ENCODE data around the gene MSI2. TPM values are rescaled to one million over a fixed set of nuclear protein-coding genes. Genes with fewer than 3 reads are reported as not detected.

Gene MSI2
- total RNA-seq, 2 experiments from 2014 or later = 117 to 120 TPM

GRCh38 chr17:57266902-57267311 is 10.6 kb downstream of the MSI2 start:
- ATAC-seq (no peak), DNase-seq (no peak)
- no peak overlapping the region for H3K27ac Mint-ChIP-seq
- H3K4me3 Mint-ChIP-seq = no peak overlapping the region
- H3K27me3 Mint-ChIP-seq = no peaks in the 10 kb centered on the region
- CTCF ChIA-PET = interaction anchor here (1.2 to 1.5 kb wide), 3 partner anchors 12 to 481 kb away, joined by 3 to 5 read pairs (median 3); no protein-coding TSS in a partner anchor
- H3K9me3 Mint-ChIP-seq (ENCODE audit: low read depth) = no peaks in the 10 kb centered on the region
- peaks cover 75% of the 10 kb centered on the region for H3K36me3 Mint-ChIP-seq
- peaks cover 18% of the 10 kb centered on the region for H3K4me1 Mint-ChIP-seq

- CTCF ChIA-PET = interaction anchor here (1.5 to 1.8 kb wide), 2 partner anchors 11 to 479 kb away, joined by 3 to 5 read pairs; no protein-coding TSS in a partner anchor
- H3K36me3 Mint-ChIP-seq = peaks cover 62% of the 10 kb centered on the region
- DNase-seq (no peak), ATAC-seq (no peak)
- no peaks in the 10 kb centered on the region for H3K9me3 Mint-ChIP-seq (ENCODE audit: low read depth)
- peaks cover 15% of the 10 kb centered on the region for H3K4me1 Mint-ChIP-seq
- H3K27ac Mint-ChIP-seq = no peak overlapping the region
- no peaks in the 10 kb centered on the region for H3K27me3 Mint-ChIP-seq
- no peak overlapping the region for H3K4me3 Mint-ChIP-seq
Observed at GRCh38 chr17:57268181-57268580, 11.9 kb downstream of the MSI2 start.

- Mint-ChIP-seq H3K4me1 (peaks cover 10% of the 10 kb centered on the region), H3K27ac (no peak overlapping the region)
Observed at GRCh38 chr17:57269052-57269451, 12.7 kb downstream of the MSI2 start.

DNA sequence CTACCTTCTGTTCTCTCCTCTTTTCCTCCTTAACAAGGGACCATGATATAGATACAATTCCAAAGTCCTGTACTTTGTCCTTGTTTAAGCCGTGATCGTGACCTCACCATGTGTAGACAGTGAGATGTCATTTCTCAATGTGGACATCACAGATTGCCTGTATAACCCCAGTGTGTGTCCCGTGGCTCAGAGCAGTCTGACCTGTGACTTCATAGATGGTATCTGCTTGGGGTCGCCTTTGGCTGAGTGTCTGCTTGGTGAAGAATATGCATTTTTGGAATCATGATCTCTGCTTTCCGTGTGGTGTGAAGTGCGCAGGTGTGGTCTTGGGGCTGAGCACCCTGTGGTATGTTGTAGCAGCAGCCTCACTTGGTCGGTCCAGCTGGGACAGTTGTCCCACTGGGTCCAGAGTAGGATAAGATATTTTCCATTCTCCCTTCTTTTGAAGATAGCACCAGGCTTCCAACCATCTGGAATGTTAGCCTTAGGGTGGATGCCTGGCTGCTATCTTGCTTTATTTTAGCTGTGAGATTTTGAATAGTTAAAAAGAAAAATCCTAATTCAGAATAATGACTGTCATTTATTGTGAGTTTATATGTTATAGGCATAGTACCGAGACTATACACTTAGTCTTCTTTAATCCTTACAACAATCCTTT is 13.4 kb downstream of the MSI2 start:
- no peak for DNase-seq
- H3K4me1 Mint-ChIP-seq = peaks cover 10% of the 10 kb centered on the region
- H3K36me3 Mint-ChIP-seq = peaks cover 57% of the 10 kb centered on the region
- no peaks in the 10 kb centered on the region for H3K27me3 Mint-ChIP-seq
- no peak overlapping the region for H3K27ac Mint-ChIP-seq
- no peak for ATAC-seq
- CTCF ChIA-PET = interaction anchor here (1.8 kb wide), 1 partner anchor 478 kb away, joined by 5 read pairs; no protein-coding TSS in a partner anchor
- no peaks in the 10 kb centered on the region for H3K9me3 Mint-ChIP-seq (ENCODE audit: low read depth)
- no peak overlapping the region for H3K4me3 Mint-ChIP-seq

More at GRCh38 chr17:57269052-57269451, 12.7 kb downstream of the MSI2 start:
- peaks cover 56% of the 10 kb centered on the region for H3K36me3 Mint-ChIP-seq
- H3K4me3 Mint-ChIP-seq = no peak overlapping the region
- H3K9me3 Mint-ChIP-seq (ENCODE audit: low read depth) = no peaks in the 10 kb centered on the region
- ATAC-seq = no peak
- H3K27me3 Mint-ChIP-seq = no peaks in the 10 kb centered on the region
- CTCF ChIA-PET = interaction anchor here (1.8 kb wide), 1 partner anchor 479 kb away, joined by 5 read pairs; no protein-coding TSS in a partner anchor
- no peak for DNase-seq

DNA sequence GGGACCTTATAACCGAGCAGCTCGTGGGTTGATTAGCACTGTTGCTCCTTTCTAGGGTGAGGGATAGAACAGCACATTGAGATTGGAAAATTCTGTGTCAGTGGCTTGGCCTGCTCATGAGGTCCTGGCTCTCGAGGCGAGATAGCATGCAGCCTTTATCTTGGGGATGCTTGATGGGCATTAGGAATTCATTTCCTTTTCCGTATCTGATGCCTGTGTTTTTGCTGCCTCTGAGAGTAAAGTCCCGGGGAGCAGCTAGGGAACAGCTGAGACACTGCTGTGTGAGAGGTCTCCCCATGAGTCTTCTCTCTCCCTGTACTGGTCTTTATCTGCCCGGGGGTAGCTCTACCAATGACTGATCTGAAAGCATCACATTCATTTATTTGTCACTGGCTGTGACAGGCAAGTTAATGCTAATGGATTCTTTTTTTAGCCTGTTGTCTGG is 14.5 kb downstream of the MSI2 start:
- no peak for ATAC-seq
- no peak overlapping the region for H3K27ac Mint-ChIP-seq
- CTCF ChIA-PET = interaction anchor here (1.6 kb wide), 1 partner anchor 27 kb away, joined by 8 read pairs; no protein-coding TSS in a partner anchor
- no peaks in the 10 kb centered on the region for H3K9me3 Mint-ChIP-seq (ENCODE audit: low read depth)
- H3K36me3 Mint-ChIP-seq = peaks cover 56% of the 10 kb centered on the region
- no peak for DNase-seq
- H3K4me1 Mint-ChIP-seq = peaks cover 17% of the 10 kb centered on the region
- no peaks in the 10 kb centered on the region for H3K27me3 Mint-ChIP-seq
- no peak overlapping the region for H3K4me3 Mint-ChIP-seq

DNA sequence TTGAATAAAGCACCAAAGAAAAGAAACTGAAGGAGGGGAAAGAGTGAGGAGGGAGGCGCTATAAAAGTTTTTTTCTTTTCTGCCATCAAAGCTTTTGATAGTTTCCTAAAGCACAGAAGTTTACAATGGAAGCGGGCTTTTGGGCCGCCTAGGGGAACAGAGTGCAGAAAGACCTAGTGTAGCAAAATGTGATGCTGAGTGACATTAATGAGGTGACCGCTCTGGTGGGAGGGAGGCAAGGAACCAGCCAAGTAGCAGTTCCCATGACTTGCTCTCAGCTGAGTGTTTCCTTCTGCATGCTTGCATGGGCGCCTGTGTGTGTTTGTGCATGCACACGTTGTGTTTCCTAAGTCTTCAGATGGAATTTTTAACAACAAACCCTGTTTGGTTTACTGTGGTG is 15.5 kb downstream of the MSI2 start:
- Mint-ChIP-seq H3K9me3 (ENCODE audit: low read depth) (no peaks in the 10 kb centered on the region), H3K4me1 (peaks cover 25% of the 10 kb centered on the region), H3K36me3 (peaks cover 54% of the 10 kb centered on the region), H3K4me3 (no peak overlapping the region), H3K27me3 (no peaks in the 10 kb centered on the region), H3K27ac (no peak overlapping the region)
- DNase-seq (no peak), ATAC-seq (no peak)
- CTCF ChIA-PET = interaction anchor here (0.7 to 2.4 kb wide), 3 partner anchors 13 to 334 kb away, joined by 3 to 8 read pairs (median 6); no protein-coding TSS in a partner anchor

DNA sequence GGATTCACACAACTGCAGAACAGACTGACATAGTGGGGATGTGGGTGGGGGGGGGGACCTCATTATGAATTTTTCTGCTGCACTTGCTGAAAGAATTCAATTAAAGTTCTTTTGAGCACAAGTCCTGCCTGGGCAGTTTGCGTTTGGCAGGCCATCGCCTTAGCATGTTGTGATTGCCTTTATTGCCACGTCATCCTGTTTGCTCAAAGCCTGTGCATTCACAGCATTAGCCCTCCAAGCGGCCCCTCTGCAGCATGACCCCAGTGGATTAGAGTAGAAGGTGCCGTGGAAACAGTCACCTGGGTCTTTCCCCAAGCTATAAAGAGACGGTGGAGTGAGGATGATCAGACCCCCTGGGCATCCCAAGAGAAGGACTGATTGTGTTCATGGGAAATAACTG is 17.2 kb downstream of the MSI2 start:
- ATAC-seq (no peak), DNase-seq (no peak)
- H3K4me3 Mint-ChIP-seq = no peak overlapping the region
- CTCF ChIA-PET = interaction anchor here (0.5 to 2.4 kb wide), 3 partner anchors 11 to 58 kb away, joined by 4 to 6 read pairs (median 4); no protein-coding TSS in a partner anchor
- no peaks in the 10 kb centered on the region for H3K27me3 Mint-ChIP-seq
- peaks cover 38% of the 10 kb centered on the region for H3K4me1 Mint-ChIP-seq
- no peaks in the 10 kb centered on the region for H3K9me3 Mint-ChIP-seq (ENCODE audit: low read depth)
- peaks cover 48% of the 10 kb centered on the region for H3K36me3 Mint-ChIP-seq
- H3K27ac Mint-ChIP-seq = no peak overlapping the region

DNA sequence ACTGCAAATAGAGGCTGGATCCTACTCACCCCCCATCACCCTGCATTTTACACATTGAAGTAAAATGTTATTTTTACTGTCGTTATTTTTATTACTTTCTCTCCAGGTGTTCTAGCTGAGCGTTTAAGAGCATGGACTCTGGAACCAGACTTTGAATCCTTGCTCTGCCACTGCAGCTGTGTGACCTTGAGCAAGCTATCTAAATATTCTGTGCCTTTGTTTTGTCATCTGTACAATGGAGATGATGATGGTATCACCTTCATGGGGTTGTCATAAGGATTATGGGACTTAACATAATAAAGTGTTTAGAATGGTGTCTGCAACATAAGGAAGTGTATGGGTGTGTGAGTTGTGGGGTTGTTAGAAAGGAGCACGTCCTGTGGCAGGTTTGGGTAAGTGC is 17.8 kb downstream of the MSI2 start:
- Mint-ChIP-seq H3K27me3 (no peaks in the 10 kb centered on the region), H3K36me3 (peaks cover 46% of the 10 kb centered on the region), H3K4me3 (no peak overlapping the region), H3K4me1 (peaks cover 44% of the 10 kb centered on the region), H3K9me3 (ENCODE audit: low read depth) (no peaks in the 10 kb centered on the region), H3K27ac (no peak overlapping the region)
- DNase-seq (no peak), ATAC-seq (no peak)
- CTCF ChIA-PET = interaction anchor here (1.3 to 2.4 kb wide), 2 partner anchors 10 to 31 kb away, joined by 4 to 6 read pairs; no protein-coding TSS in a partner anchor

GRCh38 chr17:57275071-57275764 is 18.9 kb downstream of the MSI2 start:
- Mint-ChIP-seq H3K9me3 (ENCODE audit: low read depth) (no peaks in the 10 kb centered on the region), H3K27ac (no peak overlapping the region), H3K4me1 (peaks cover 52% of the 10 kb centered on the region), H3K4me3 (no peak overlapping the region), H3K36me3 (peaks cover 46% of the 10 kb centered on the region), H3K27me3 (no peaks in the 10 kb centered on the region)
- DNase-seq (no peak), ATAC-seq (no peak)
- CTCF ChIA-PET = no interaction called here

- H3K27ac Mint-ChIP-seq = no peak overlapping the region
- H3K36me3 Mint-ChIP-seq = peaks cover 42% of the 10 kb centered on the region
- DNase-seq (no peak), ATAC-seq (no peak)
- peaks cover 63% of the 10 kb centered on the region for H3K4me1 Mint-ChIP-seq
- no peak overlapping the region for H3K4me3 Mint-ChIP-seq
- no peaks in the 10 kb centered on the region for H3K9me3 Mint-ChIP-seq (ENCODE audit: low read depth)
- CTCF ChIA-PET = interaction anchor here (1.0 to 1.6 kb wide), 3 partner anchors 27 to 51 kb away, joined by 3 read pairs; no protein-coding TSS in a partner anchor
- no peaks in the 10 kb centered on the region for H3K27me3 Mint-ChIP-seq
Observed at GRCh38 chr17:57276621-57277020, 20.3 kb downstream of the MSI2 start.

DNA sequence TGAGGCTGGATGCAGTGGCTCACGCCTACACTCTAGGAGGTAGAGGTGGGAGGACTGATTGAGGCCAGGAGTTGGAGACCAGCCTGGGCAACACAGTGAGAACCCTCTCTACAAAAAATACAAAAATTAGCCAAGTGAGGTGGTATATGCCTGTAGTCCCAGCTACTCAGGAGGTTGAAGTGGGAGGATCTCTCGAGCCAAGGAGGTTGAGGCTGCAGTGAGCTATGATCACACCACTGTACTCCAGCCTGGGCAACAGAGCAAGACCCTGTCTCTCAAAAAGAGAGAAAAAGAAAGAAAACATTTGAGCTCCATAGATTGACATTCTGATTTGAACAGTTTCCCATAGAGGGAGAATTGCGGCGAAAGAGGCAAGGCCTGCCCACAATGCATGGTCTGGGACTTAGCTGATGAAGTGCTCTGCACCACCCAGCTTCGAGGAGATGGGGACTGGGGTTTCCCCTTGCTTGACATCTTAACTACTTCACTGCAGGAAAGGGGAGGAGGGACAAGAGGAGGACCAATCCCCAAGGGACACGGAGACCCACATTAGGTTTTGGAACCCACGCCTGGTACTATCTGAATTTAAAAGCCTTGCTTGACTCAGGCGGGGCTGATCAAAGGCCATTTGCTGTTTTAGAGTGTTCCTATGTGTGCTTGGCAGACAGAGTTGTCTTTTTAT is 21.7 kb downstream of the MSI2 start:
- CTCF ChIA-PET = interaction anchor here (1.2 to 1.6 kb wide), 3 partner anchors 35 to 49 kb away, joined by 3 to 4 read pairs (median 4); no protein-coding TSS in a partner anchor
- Mint-ChIP-seq H3K4me3 (no peak overlapping the region), H3K36me3 (peaks cover 46% of the 10 kb centered on the region), H3K9me3 (ENCODE audit: low read depth) (no peaks in the 10 kb centered on the region), H3K27ac (no peak overlapping the region), H3K4me1 (peaks cover 67% of the 10 kb centered on the region), H3K27me3 (no peaks in the 10 kb centered on the region)
- DNase-seq (no peak), ATAC-seq (no peak)

GRCh38 chr17:57278740-57279387 is 22.5 kb downstream of the MSI2 start:
- DNase-seq = no peak
- Mint-ChIP-seq H3K4me3 (no peak overlapping the region), H3K27ac (peak overlapping the region; percentile 20), H3K27me3 (no peaks in the 10 kb centered on the region), H3K4me1 (peaks cover 75% of the 10 kb centered on the region), H3K36me3 (peaks cover 49% of the 10 kb centered on the region), H3K9me3 (ENCODE audit: low read depth) (no peaks in the 10 kb centered on the region)
- ATAC-seq = no peak
- CTCF ChIA-PET = interaction anchor here (0.9 to 3.3 kb wide), 4 partner anchors 12 to 37 kb away, joined by 3 to 19 read pairs (median 4); no protein-coding TSS in a partner anchor

All from activated CD8-positive, alpha-beta memory T cell treated with anti-CD3 and anti-CD28 coated beads, Interleukin-2, amount 10 ng/mL, durations not matched to agents 7 days and 5 days (primary cell).